ENCODE data around the gene FHIT.

FHIT gene

GRCh38 chr3:59831394-59831793 lies 1419.9 kb downstream of the FHIT start:
- DNase-seq, result no peak
- no peak overlapping the region for H3K27ac ChIP-seq (ENCODE audit: insufficient read depth, low read length, poor library complexity, severe bottlenecking)
- no peaks in the 10 kb centered on the region for H3K9me3 ChIP-seq (ENCODE audit: control insufficient read depth, low read length)
- no peaks in the 10 kb centered on the region for H3K36me3 ChIP-seq (ENCODE audit: control insufficient read depth, insufficient read depth, low read length)
- no peaks in the 10 kb centered on the region for H3K4me1 ChIP-seq (ENCODE audit: control insufficient read depth, insufficient read depth, low read length, poor library complexity, severe bottlenecking)
- H3K27me3 ChIP-seq (replicated peaks; ENCODE audit: control insufficient read depth, insufficient read depth, low read length, poor library complexity, severe bottlenecking), result no peaks in the 10 kb centered on the region
- no peak overlapping the region for H3K4me3 ChIP-seq (ENCODE audit: insufficient read depth, low read depth, low read length, poor library complexity, severe bottlenecking)

- no peak for DNase-seq
- no peaks in the 10 kb centered on the region for H3K9me3 ChIP-seq (ENCODE audit: control insufficient read depth, low read length)
- no peaks in the 10 kb centered on the region for H3K27me3 ChIP-seq (replicated peaks; ENCODE audit: control insufficient read depth, insufficient read depth, low read length, poor library complexity, severe bottlenecking)
- H3K27ac ChIP-seq (ENCODE audit: insufficient read depth, low read length, poor library complexity, severe bottlenecking), result no peak overlapping the region
- H3K36me3 ChIP-seq (ENCODE audit: control insufficient read depth, insufficient read depth, low read length), result no peaks in the 10 kb centered on the region
- H3K4me3 ChIP-seq (ENCODE audit: insufficient read depth, low read depth, low read length, poor library complexity, severe bottlenecking), result no peak overlapping the region
- no peaks in the 10 kb centered on the region for H3K4me1 ChIP-seq (ENCODE audit: control insufficient read depth, insufficient read depth, low read length, poor library complexity, severe bottlenecking)
Observed at GRCh38 chr3:59829527-59829926, 1421.7 kb downstream of the FHIT start.

- no peaks in the 10 kb centered on the region for H3K36me3 ChIP-seq (ENCODE audit: control insufficient read depth, insufficient read depth, low read length)
- H3K27ac ChIP-seq (ENCODE audit: insufficient read depth, low read length, poor library complexity, severe bottlenecking), result no peak overlapping the region
- no peaks in the 10 kb centered on the region for H3K4me1 ChIP-seq (ENCODE audit: control insufficient read depth, insufficient read depth, low read length, poor library complexity, severe bottlenecking)
- H3K4me3 ChIP-seq (ENCODE audit: insufficient read depth, low read depth, low read length, poor library complexity, severe bottlenecking), result no peak overlapping the region
- no peaks in the 10 kb centered on the region for H3K9me3 ChIP-seq (ENCODE audit: control insufficient read depth, low read length)
- no peaks in the 10 kb centered on the region for H3K27me3 ChIP-seq (replicated peaks; ENCODE audit: control insufficient read depth, insufficient read depth, low read length, poor library complexity, severe bottlenecking)
- DNase-seq, result no peak
Observed at GRCh38 chr3:59824876-59825275, 1426.4 kb downstream of the FHIT start.

- Histone ChIP-seq H3K36me3 (ENCODE audit: control insufficient read depth, insufficient read depth, low read length) (no peaks in the 10 kb centered on the region), H3K27me3 (replicated peaks; ENCODE audit: control insufficient read depth, insufficient read depth, low read length, poor library complexity, severe bottlenecking) (no peaks in the 10 kb centered on the region), H3K27ac (ENCODE audit: insufficient read depth, low read length, poor library complexity, severe bottlenecking) (no peak overlapping the region), H3K4me3 (ENCODE audit: insufficient read depth, low read depth, low read length, poor library complexity, severe bottlenecking) (no peak overlapping the region), H3K4me1 (ENCODE audit: control insufficient read depth, insufficient read depth, low read length, poor library complexity, severe bottlenecking) (no peaks in the 10 kb centered on the region), H3K9me3 (ENCODE audit: control insufficient read depth, low read length) (no peaks in the 10 kb centered on the region)
- no peak for DNase-seq
Observed at GRCh38 chr3:59821274-59821673, 1430.0 kb downstream of the FHIT start.

- H3K9me3 ChIP-seq (ENCODE audit: control insufficient read depth, low read length), result no peaks in the 10 kb centered on the region
- DNase-seq, result no peak
- H3K27ac ChIP-seq (ENCODE audit: insufficient read depth, low read length, poor library complexity, severe bottlenecking), result no peak overlapping the region
- no peak overlapping the region for H3K4me3 ChIP-seq (ENCODE audit: insufficient read depth, low read depth, low read length, poor library complexity, severe bottlenecking)
- no peaks in the 10 kb centered on the region for H3K27me3 ChIP-seq (replicated peaks; ENCODE audit: control insufficient read depth, insufficient read depth, low read length, poor library complexity, severe bottlenecking)
- no peaks in the 10 kb centered on the region for H3K4me1 ChIP-seq (ENCODE audit: control insufficient read depth, insufficient read depth, low read length, poor library complexity, severe bottlenecking)
- H3K36me3 ChIP-seq (ENCODE audit: control insufficient read depth, insufficient read depth, low read length), result no peaks in the 10 kb centered on the region
Observed at GRCh38 chr3:59820352-59820934, 1430.8 kb downstream of the FHIT start.

- Histone ChIP-seq H3K4me1 (ENCODE audit: control insufficient read depth, insufficient read depth, low read length, poor library complexity, severe bottlenecking) (no peaks in the 10 kb centered on the region), H3K4me3 (ENCODE audit: insufficient read depth, low read depth, low read length, poor library complexity, severe bottlenecking) (no peak overlapping the region), H3K27me3 (replicated peaks; ENCODE audit: control insufficient read depth, insufficient read depth, low read length, poor library complexity, severe bottlenecking) (no peaks in the 10 kb centered on the region), H3K36me3 (ENCODE audit: control insufficient read depth, insufficient read depth, low read length) (no peaks in the 10 kb centered on the region), H3K27ac (ENCODE audit: insufficient read depth, low read length, poor library complexity, severe bottlenecking) (no peak overlapping the region), H3K9me3 (ENCODE audit: control insufficient read depth, low read length) (no peaks in the 10 kb centered on the region)
- DNase-seq, result no peak
Observed at GRCh38 chr3:59818919-59819300, 1432.3 kb downstream of the FHIT start.

- no peak for DNase-seq
- no peak overlapping the region for H3K4me3 ChIP-seq (ENCODE audit: insufficient read depth, low read depth, low read length, poor library complexity, severe bottlenecking)
- no peaks in the 10 kb centered on the region for H3K4me1 ChIP-seq (ENCODE audit: control insufficient read depth, insufficient read depth, low read length, poor library complexity, severe bottlenecking)
- H3K27me3 ChIP-seq (replicated peaks; ENCODE audit: control insufficient read depth, insufficient read depth, low read length, poor library complexity, severe bottlenecking), result no peaks in the 10 kb centered on the region
- no peak overlapping the region for H3K27ac ChIP-seq (ENCODE audit: insufficient read depth, low read length, poor library complexity, severe bottlenecking)
- no peaks in the 10 kb centered on the region for H3K36me3 ChIP-seq (ENCODE audit: control insufficient read depth, insufficient read depth, low read length)
- no peaks in the 10 kb centered on the region for H3K9me3 ChIP-seq (ENCODE audit: control insufficient read depth, low read length)
Observed at GRCh38 chr3:59818033-59818918, 1433.0 kb downstream of the FHIT start.

- Histone ChIP-seq H3K36me3 (ENCODE audit: control insufficient read depth, insufficient read depth, low read length) (no peaks in the 10 kb centered on the region), H3K27me3 (replicated peaks; ENCODE audit: control insufficient read depth, insufficient read depth, low read length, poor library complexity, severe bottlenecking) (no peaks in the 10 kb centered on the region), H3K27ac (ENCODE audit: insufficient read depth, low read length, poor library complexity, severe bottlenecking) (no peak overlapping the region), H3K4me1 (ENCODE audit: control insufficient read depth, insufficient read depth, low read length, poor library complexity, severe bottlenecking) (no peaks in the 10 kb centered on the region), H3K4me3 (ENCODE audit: insufficient read depth, low read depth, low read length, poor library complexity, severe bottlenecking) (no peak overlapping the region), H3K9me3 (ENCODE audit: control insufficient read depth, low read length) (no peaks in the 10 kb centered on the region)
- DNase-seq, result no peak
Observed at GRCh38 chr3:59817511-59817910, 1433.7 kb downstream of the FHIT start.

GRCh38 chr3:59816312-59816711 lies 1434.9 kb downstream of the FHIT start:
- no peaks in the 10 kb centered on the region for H3K36me3 ChIP-seq (ENCODE audit: control insufficient read depth, insufficient read depth, low read length)
- H3K27ac ChIP-seq (ENCODE audit: insufficient read depth, low read length, poor library complexity, severe bottlenecking), result no peak overlapping the region
- H3K9me3 ChIP-seq (ENCODE audit: control insufficient read depth, low read length), result no peaks in the 10 kb centered on the region
- no peaks in the 10 kb centered on the region for H3K4me1 ChIP-seq (ENCODE audit: control insufficient read depth, insufficient read depth, low read length, poor library complexity, severe bottlenecking)
- H3K4me3 ChIP-seq (ENCODE audit: insufficient read depth, low read depth, low read length, poor library complexity, severe bottlenecking), result no peak overlapping the region
- H3K27me3 ChIP-seq (replicated peaks; ENCODE audit: control insufficient read depth, insufficient read depth, low read length, poor library complexity, severe bottlenecking), result no peaks in the 10 kb centered on the region
- DNase-seq, result no peak

GRCh38 chr3:59813148-59813538 lies 1438.1 kb downstream of the FHIT start:
- Histone ChIP-seq H3K27ac (ENCODE audit: insufficient read depth, low read length, poor library complexity, severe bottlenecking) (no peak overlapping the region), H3K4me3 (ENCODE audit: insufficient read depth, low read depth, low read length, poor library complexity, severe bottlenecking) (no peak overlapping the region), H3K9me3 (ENCODE audit: control insufficient read depth, low read length) (no peaks in the 10 kb centered on the region), H3K36me3 (ENCODE audit: control insufficient read depth, insufficient read depth, low read length) (no peaks in the 10 kb centered on the region), H3K27me3 (replicated peaks; ENCODE audit: control insufficient read depth, insufficient read depth, low read length, poor library complexity, severe bottlenecking) (no peaks in the 10 kb centered on the region), H3K4me1 (ENCODE audit: control insufficient read depth, insufficient read depth, low read length, poor library complexity, severe bottlenecking) (no peaks in the 10 kb centered on the region)
- no peak for DNase-seq
